Panc1 (cell line): ENCODE results near the gene MAN2C1.

Experiments used
- POLR2AphosphoS5 ChIP-seq: IDR thresholded peaks from 2 replicates; pipeline ENCODE4 v1.6.1; 2012; ENCODE audit warnings: mild to moderate bottlenecking, low read depth, low read length, moderate library complexity
- SIN3A ChIP-seq: IDR thresholded peaks from 2 replicates; pipeline ENCODE4 v1.6.1; 2012; ENCODE audit warnings: low read depth, mild to moderate bottlenecking, low read length, moderate library complexity, borderline replicate concordance; ENCODE audit not compliant: insufficient read depth
- TCF7L2 ChIP-seq: IDR thresholded peaks from 2 replicates; pipeline ENCODE4 v1.6.1; 2011; ENCODE audit warnings: mild to moderate bottlenecking, low read depth, low read length, inconsistent platforms
- TF ChIP-seq, protein P1 (sequence below): fragments of 450-650 bp; IDR thresholded peaks from 2 replicates; pipeline ENCODE4 v1.5.1; 2017; ENCODE audit warnings: mild to moderate bottlenecking
- TF ChIP-seq, protein P2 (sequence below), 2 experiments: IDR thresholded peaks; 2 replicates each; pipeline ENCODE4 v1.6.1; 2011 to 2012; ENCODE audit warnings: low read depth in 2 of 2, control low read depth in 1 of 2, low read length in 1 of 2, mild to moderate bottlenecking in 1 of 2, moderate library complexity in 1 of 2; ENCODE audit not compliant: insufficient read depth in 1 of 2

DNA sequence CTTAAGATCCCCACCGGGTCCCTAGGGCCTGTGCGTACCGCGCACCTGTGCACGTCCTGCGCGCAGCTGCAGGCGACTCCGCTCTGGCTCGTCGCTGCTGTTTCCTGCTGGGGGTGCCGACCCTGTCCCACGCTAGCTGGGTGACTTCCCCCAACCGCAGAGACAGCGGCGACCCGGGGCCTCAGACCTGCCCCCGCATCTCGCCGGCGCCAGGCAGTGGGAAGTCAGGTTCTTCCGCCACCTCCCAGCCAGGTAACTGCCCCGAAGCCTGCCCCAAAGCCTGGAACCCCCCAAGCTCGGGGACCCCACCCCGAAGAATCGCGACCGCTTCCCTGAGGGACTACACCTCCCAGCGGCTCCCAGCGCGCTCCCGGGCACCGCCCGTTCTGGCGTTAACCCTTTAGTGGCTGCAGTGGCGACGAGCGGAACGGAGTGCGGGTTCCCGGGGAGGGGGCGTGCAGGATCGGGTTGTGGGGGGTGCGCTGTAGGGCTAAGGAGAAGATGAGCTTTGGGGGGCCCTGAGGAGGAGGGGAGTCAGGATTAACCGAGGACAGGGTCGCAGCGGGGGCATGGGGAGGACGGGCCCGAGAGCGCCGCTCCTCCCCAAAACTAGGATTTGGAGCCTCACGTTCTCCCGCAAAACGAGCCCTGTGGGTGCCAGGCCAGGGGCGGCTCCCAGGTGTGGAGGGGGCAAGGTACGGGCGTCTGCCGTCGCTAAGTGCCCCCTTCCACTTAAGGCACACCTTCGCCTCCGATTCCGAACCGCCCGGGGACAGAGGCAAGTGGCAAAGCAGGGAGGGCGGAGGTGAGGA lies 21.0 kb downstream of the MAN2C1 start:
- TF ChIP-seq, protein P1, sequence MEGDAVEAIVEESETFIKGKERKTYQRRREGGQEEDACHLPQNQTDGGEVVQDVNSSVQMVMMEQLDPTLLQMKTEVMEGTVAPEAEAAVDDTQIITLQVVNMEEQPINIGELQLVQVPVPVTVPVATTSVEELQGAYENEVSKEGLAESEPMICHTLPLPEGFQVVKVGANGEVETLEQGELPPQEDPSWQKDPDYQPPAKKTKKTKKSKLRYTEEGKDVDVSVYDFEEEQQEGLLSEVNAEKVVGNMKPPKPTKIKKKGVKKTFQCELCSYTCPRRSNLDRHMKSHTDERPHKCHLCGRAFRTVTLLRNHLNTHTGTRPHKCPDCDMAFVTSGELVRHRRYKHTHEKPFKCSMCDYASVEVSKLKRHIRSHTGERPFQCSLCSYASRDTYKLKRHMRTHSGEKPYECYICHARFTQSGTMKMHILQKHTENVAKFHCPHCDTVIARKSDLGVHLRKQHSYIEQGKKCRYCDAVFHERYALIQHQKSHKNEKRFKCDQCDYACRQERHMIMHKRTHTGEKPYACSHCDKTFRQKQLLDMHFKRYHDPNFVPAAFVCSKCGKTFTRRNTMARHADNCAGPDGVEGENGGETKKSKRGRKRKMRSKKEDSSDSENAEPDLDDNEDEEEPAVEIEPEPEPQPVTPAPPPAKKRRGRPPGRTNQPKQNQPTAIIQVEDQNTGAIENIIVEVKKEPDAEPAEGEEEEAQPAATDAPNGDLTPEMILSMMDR: no peak
- TF ChIP-seq, protein P2, sequence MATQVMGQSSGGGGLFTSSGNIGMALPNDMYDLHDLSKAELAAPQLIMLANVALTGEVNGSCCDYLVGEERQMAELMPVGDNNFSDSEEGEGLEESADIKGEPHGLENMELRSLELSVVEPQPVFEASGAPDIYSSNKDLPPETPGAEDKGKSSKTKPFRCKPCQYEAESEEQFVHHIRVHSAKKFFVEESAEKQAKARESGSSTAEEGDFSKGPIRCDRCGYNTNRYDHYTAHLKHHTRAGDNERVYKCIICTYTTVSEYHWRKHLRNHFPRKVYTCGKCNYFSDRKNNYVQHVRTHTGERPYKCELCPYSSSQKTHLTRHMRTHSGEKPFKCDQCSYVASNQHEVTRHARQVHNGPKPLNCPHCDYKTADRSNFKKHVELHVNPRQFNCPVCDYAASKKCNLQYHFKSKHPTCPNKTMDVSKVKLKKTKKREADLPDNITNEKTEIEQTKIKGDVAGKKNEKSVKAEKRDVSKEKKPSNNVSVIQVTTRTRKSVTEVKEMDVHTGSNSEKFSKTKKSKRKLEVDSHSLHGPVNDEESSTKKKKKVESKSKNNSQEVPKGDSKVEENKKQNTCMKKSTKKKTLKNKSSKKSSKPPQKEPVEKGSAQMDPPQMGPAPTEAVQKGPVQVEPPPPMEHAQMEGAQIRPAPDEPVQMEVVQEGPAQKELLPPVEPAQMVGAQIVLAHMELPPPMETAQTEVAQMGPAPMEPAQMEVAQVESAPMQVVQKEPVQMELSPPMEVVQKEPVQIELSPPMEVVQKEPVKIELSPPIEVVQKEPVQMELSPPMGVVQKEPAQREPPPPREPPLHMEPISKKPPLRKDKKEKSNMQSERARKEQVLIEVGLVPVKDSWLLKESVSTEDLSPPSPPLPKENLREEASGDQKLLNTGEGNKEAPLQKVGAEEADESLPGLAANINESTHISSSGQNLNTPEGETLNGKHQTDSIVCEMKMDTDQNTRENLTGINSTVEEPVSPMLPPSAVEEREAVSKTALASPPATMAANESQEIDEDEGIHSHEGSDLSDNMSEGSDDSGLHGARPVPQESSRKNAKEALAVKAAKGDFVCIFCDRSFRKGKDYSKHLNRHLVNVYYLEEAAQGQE (IDR thresholded peaks at IDR 0.05; ENCODE audit: insufficient read depth in 1 of 2, low read depth in 2 of 2, low read length in 1 of 2): no peak
- TF ChIP-seq POLR2AphosphoS5 (no peak), SIN3A (no peak), TCF7L2 (no peak)
